ENCODE data around the gene ST8SIA1.

Gene ST8SIA1

DNA sequence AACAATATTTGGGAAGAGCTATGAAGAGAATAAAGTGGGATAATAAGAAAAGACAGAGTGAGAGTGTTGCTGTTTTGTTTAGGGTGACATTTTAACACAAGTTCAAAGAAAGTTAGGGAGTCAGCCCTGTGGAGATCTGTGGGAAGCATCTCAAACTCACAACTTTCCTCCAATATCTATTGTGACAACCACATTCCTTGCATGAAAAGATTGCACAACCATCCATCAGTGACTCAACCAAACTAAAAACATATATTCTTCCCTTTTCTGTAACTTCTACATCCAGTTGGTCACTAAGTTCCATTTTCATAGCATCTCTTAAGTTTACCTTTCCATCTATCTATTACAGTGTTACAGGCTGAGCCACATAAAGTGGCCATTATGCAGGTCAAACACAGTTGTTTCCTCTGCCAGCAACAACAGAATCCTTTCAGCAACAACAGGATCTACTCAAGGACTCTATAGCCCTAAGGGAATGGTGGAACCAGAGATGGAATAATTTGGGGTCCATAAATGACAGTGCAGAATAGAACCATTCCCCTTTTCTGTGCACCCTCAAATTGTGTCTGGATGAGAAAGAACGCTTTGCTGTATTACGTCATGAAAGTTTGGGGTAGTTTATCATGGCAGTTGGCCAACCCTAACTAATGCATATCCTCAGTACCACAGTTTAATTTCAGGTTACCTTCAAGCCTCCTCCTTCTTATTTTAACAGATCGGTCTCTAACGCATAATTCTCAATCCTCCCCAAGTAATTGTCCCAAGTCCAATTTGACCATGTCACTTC lies 118.8 kb downstream of the ST8SIA1 start:
- Histone ChIP-seq H3K27me3 (ENCODE audit: insufficient read depth, insufficient read length) (no peaks in the 10 kb centered on the region), H3K36me3 (ENCODE audit: insufficient read depth, insufficient read length, low read length) (no peaks in the 10 kb centered on the region), H3K4me3 (ENCODE audit: insufficient read length, low read depth) (no peak overlapping the region), H3K9ac (ENCODE audit: insufficient read length, low read depth) (no peak overlapping the region), H3K4me1 (ENCODE audit: insufficient read depth, insufficient read length) (no peaks in the 10 kb centered on the region), H3K9me3 (ENCODE audit: insufficient read depth, low read length) (peaks cover 14% of the 10 kb centered on the region; the same call in 1 of the 2 replicates)
- DNase-seq (ENCODE audit: low read depth, low spot score) = no peak
- TF ChIP-seq ZNF274 (IDR thresholded peaks at IDR 0.05; ENCODE audit: low read depth, low read length) (no peak), SUZ12 (IDR thresholded peaks at IDR 0.05; ENCODE audit: extremely low read depth, insufficient read depth, insufficient read length) (no peak), YY1 (IDR thresholded peaks at IDR 0.05; ENCODE audit: insufficient read depth, insufficient read length) (no peak)

DNA sequence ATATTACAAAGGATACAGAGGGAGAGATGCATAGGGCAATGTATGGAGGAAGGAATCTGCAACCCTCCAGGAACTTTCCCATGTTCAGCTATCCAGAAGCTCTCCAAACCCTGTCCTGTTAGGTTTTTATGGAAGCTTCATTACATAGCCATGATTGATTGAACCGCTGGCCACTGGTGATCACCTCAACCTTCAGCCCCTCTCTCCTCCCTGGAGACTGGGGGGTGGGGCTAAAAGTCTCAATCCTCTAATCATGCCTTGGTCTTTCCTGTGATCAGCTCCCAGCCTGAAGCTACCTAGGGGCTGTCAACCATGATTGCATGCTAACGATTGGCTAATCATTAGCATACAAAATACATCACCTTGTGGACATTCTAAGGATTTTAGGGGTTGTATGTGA lies 123.4 kb downstream of the ST8SIA1 start:
- no peak for DNase-seq (ENCODE audit: low read depth, low spot score)
- Histone ChIP-seq H3K4me1 (ENCODE audit: insufficient read depth, insufficient read length) (no peaks in the 10 kb centered on the region), H3K9me3 (ENCODE audit: insufficient read depth, low read length) (peaks cover 14% of the 10 kb centered on the region; the same call in 1 of the 2 replicates), H3K4me3 (ENCODE audit: insufficient read length, low read depth) (no peak overlapping the region), H3K9ac (ENCODE audit: insufficient read length, low read depth) (no peak overlapping the region), H3K36me3 (ENCODE audit: insufficient read depth, insufficient read length, low read length) (no peaks in the 10 kb centered on the region), H3K27me3 (ENCODE audit: insufficient read depth, insufficient read length) (no peaks in the 10 kb centered on the region)
- no peak for TF ChIP-seq ZNF274 (IDR thresholded peaks at IDR 0.05; ENCODE audit: low read depth, low read length)
- no peak for TF ChIP-seq SUZ12 (IDR thresholded peaks at IDR 0.05; ENCODE audit: extremely low read depth, insufficient read depth, insufficient read length)
- TF ChIP-seq YY1 (IDR thresholded peaks at IDR 0.05; ENCODE audit: insufficient read depth, insufficient read length) = no peak

DNA sequence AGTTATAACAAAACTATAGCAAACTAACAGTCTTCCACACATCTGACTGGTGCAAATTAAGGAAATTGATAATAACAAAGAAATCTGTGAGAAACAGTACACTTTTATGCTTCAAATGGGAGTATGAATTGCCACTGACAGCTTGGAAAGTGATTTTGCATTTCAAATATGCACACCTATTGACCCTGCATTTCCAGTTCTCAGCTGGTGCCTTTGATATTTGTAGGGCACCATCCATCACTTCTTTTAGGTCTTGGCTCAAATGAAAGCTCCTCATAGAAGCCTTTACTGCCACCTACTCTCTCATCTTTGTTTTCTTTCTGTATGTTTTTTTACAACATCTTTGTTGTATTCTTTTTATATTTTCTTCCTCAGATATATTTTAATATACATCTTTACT lies 125.1 kb downstream of the ST8SIA1 start:
- DNase-seq (ENCODE audit: low read depth, low spot score) = no peak
- Histone ChIP-seq H3K36me3 (ENCODE audit: insufficient read depth, insufficient read length, low read length) (no peaks in the 10 kb centered on the region), H3K27me3 (ENCODE audit: insufficient read depth, insufficient read length) (no peaks in the 10 kb centered on the region), H3K4me3 (ENCODE audit: insufficient read length, low read depth) (no peak overlapping the region), H3K9ac (ENCODE audit: insufficient read length, low read depth) (no peak overlapping the region), H3K4me1 (ENCODE audit: insufficient read depth, insufficient read length) (no peaks in the 10 kb centered on the region), H3K9me3 (ENCODE audit: insufficient read depth, low read length) (peaks cover 14% of the 10 kb centered on the region; the same call in 1 of the 2 replicates)
- TF ChIP-seq ZNF274 (IDR thresholded peaks at IDR 0.05; ENCODE audit: low read depth, low read length) = no peak
- no peak for TF ChIP-seq YY1 (IDR thresholded peaks at IDR 0.05; ENCODE audit: insufficient read depth, insufficient read length)
- no peak for TF ChIP-seq SUZ12 (IDR thresholded peaks at IDR 0.05; ENCODE audit: extremely low read depth, insufficient read depth, insufficient read length)

DNA sequence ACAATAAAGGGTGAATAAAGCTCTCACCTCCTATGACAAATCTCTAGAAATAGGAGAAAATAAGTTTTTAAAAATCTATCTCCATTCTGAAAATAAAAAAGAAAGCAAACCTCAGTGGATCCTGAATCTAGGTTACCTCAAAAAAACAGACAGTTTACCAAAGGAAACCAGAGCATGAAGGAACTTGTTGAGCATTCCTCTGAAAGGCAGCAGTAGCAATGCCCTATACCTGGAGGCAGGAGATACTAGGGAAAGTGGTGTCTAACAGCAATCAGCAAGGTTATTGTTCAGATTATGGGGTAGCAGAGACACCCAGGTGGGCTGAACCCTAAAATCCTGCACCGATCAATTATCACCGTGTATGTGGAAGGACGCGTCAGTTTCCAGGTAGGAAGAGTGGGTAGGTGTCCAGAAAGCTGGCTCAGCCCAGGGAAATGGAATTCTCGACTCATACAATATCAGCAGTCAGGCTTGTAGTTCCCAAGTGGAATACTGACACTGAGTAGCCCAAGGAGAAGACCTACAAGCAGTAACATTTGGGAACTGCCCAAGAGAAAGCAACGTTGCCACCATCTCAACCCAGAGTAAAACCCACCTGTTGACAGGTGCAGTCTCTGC lies 128.3 kb downstream of the ST8SIA1 start:
- Histone ChIP-seq H3K27me3 (ENCODE audit: insufficient read depth, insufficient read length) (no peaks in the 10 kb centered on the region), H3K9ac (ENCODE audit: insufficient read length, low read depth) (no peak overlapping the region), H3K4me3 (ENCODE audit: insufficient read length, low read depth) (no peak overlapping the region), H3K36me3 (ENCODE audit: insufficient read depth, insufficient read length, low read length) (no peaks in the 10 kb centered on the region), H3K9me3 (ENCODE audit: insufficient read depth, low read length) (no peaks in the 10 kb centered on the region), H3K4me1 (ENCODE audit: insufficient read depth, insufficient read length) (no peaks in the 10 kb centered on the region)
- TF ChIP-seq ZNF274 (IDR thresholded peaks at IDR 0.05; ENCODE audit: low read depth, low read length) (no peak), YY1 (IDR thresholded peaks at IDR 0.05; ENCODE audit: insufficient read depth, insufficient read length) (no peak), SUZ12 (IDR thresholded peaks at IDR 0.05; ENCODE audit: extremely low read depth, insufficient read depth, insufficient read length) (no peak)
- DNase-seq (ENCODE audit: low read depth, low spot score) = no peak

DNA sequence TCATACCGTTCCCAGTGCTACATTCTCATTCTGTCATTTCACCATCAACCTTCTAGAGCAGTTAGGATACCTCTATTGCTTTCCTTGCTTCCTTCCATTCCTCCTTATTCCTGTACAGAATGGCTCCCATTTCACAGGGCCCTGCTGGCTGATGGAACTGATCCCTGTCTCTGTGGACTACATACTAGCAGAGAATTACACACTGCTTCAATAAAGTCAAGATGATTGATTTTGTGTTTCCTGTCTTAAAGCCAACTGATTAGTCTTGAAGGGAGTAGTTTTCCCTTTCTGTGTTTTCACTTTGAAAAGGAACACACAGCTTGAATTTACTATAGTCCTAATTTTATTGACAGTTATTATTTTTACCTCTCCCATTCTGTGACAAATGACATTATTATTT lies 130.1 kb downstream of the ST8SIA1 start:
- DNase-seq (ENCODE audit: low read depth, low spot score) = no peak
- Histone ChIP-seq H3K36me3 (ENCODE audit: insufficient read depth, insufficient read length, low read length) (no peaks in the 10 kb centered on the region), H3K27me3 (ENCODE audit: insufficient read depth, insufficient read length) (no peaks in the 10 kb centered on the region), H3K4me1 (ENCODE audit: insufficient read depth, insufficient read length) (no peaks in the 10 kb centered on the region), H3K4me3 (ENCODE audit: insufficient read length, low read depth) (no peak overlapping the region), H3K9me3 (ENCODE audit: insufficient read depth, low read length) (no peaks in the 10 kb centered on the region), H3K9ac (ENCODE audit: insufficient read length, low read depth) (no peak overlapping the region)
- no peak for TF ChIP-seq SUZ12 (IDR thresholded peaks at IDR 0.05; ENCODE audit: extremely low read depth, insufficient read depth, insufficient read length)
- TF ChIP-seq YY1 (IDR thresholded peaks at IDR 0.05; ENCODE audit: insufficient read depth, insufficient read length) = no peak
- no peak for TF ChIP-seq ZNF274 (IDR thresholded peaks at IDR 0.05; ENCODE audit: low read depth, low read length)

DNA sequence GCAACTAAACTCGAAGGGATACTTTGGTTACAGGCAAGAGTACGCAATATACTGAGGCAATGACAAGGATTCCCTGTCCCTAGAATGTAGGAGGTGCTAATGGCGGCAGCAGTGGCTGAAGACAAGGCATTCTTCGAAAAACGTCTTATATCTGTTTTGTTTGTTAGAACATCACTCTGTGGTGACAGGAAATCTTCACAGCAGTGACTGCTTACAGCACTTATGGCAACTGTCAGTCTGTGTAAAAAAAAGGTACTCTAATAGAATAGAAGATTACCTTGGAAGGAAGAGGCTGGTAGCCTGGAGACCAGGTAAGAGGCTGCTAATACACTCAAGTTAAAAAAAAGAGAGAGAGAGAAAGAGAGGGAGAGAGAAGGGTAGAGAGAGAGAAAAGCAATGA lies 131.7 kb downstream of the ST8SIA1 start:
- H3K27me3 ChIP-seq (ENCODE audit: insufficient read depth, insufficient read length) = no peaks in the 10 kb centered on the region
- no peaks in the 10 kb centered on the region for H3K9me3 ChIP-seq (ENCODE audit: insufficient read depth, low read length)
- DNase-seq (ENCODE audit: low read depth, low spot score) = no peak
- no peak overlapping the region for H3K9ac ChIP-seq (ENCODE audit: insufficient read length, low read depth)
- no peaks in the 10 kb centered on the region for H3K36me3 ChIP-seq (ENCODE audit: insufficient read depth, insufficient read length, low read length)
- no peak for TF ChIP-seq SUZ12 (IDR thresholded peaks at IDR 0.05; ENCODE audit: extremely low read depth, insufficient read depth, insufficient read length)
- TF ChIP-seq ZNF274 (IDR thresholded peaks at IDR 0.05; ENCODE audit: low read depth, low read length) = no peak
- TF ChIP-seq YY1 (IDR thresholded peaks at IDR 0.05; ENCODE audit: insufficient read depth, insufficient read length) = no peak
- no peaks in the 10 kb centered on the region for H3K4me1 ChIP-seq (ENCODE audit: insufficient read depth, insufficient read length)
- H3K4me3 ChIP-seq (ENCODE audit: insufficient read length, low read depth) = no peak overlapping the region

DNA sequence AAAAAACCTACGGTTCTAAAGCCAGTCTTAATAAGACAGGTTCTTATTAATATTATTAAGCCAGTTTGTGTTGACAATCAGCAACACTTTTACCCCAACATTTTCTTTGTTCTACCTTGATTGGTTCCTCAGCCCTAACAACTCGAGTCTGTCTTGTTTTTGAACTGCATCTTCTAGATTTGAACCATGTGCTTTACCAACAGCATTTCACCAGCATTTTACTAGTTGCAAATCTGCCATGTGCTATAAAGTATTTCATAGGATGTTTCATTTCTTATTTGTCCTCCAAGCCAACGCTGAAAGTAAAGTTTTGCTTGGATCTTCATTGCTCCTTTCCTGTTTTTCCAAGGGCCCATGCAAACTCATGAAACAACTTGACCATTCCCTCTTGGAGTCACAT lies 133.4 kb downstream of the ST8SIA1 start:
- DNase-seq (ENCODE audit: low read depth, low spot score) = no peak
- TF ChIP-seq SUZ12 (IDR thresholded peaks at IDR 0.05; ENCODE audit: extremely low read depth, insufficient read depth, insufficient read length) (no peak), YY1 (IDR thresholded peaks at IDR 0.05; ENCODE audit: insufficient read depth, insufficient read length) (no peak), ZNF274 (IDR thresholded peaks at IDR 0.05; ENCODE audit: low read depth, low read length) (no peak)
- Histone ChIP-seq H3K9me3 (ENCODE audit: insufficient read depth, low read length) (no peaks in the 10 kb centered on the region), H3K9ac (ENCODE audit: insufficient read length, low read depth) (no peak overlapping the region), H3K27me3 (ENCODE audit: insufficient read depth, insufficient read length) (no peaks in the 10 kb centered on the region), H3K4me3 (ENCODE audit: insufficient read length, low read depth) (no peak overlapping the region), H3K4me1 (ENCODE audit: insufficient read depth, insufficient read length) (no peaks in the 10 kb centered on the region), H3K36me3 (ENCODE audit: insufficient read depth, insufficient read length, low read length) (no peaks in the 10 kb centered on the region)
